ENCODE measurements around the gene YPEL3. TPM values are rescaled to one million over a fixed set of nuclear protein-coding genes. Genes with fewer than 3 reads are reported as not detected.
A peak's percentile ranks its signal among the peaks of the same experiment; 100 is the strongest.
"Not testable (repeated sequence)": the region's sequence is repeated elsewhere in the genome, so short reads cannot be mapped to it uniquely, and the experiment has no call there.

Gene YPEL3
- 18.8 TPM for total RNA-seq

- no peak for FAIRE-seq
- DNase-seq (ENCODE audit: low spot score in 2 of 2), result peak; percentile 99 to 100
These were observed at the start of gene YPEL3 for GRCh38 chr16:30096105-30096861. YPEL3 (minus strand) TSS chr16:30096213; CDS start chr16:30095482, 731 bp downstream.

DNA sequence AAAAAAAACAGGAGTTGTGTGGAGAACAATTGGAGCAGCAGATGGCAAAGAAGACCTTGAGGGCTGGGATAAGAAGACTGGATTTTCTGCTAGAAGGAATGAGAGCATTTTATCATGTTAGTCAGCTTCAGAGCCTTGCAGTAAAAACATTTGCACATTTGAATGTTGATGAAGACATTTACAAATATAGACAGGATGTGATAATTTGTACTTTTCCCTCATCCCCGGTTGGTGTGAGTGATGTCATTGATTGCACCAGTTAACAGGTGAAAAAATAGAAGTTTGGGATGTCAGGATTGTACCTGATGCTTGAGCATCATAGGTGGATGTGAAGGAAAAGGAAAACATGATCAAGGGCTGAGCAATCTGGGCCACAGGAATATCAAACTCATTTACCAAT, 49.6 kb upstream of the YPEL3 start:
- FAIRE-seq (no peak), DNase-seq (ENCODE audit: low spot score in 2 of 2) (no peak)

DNA sequence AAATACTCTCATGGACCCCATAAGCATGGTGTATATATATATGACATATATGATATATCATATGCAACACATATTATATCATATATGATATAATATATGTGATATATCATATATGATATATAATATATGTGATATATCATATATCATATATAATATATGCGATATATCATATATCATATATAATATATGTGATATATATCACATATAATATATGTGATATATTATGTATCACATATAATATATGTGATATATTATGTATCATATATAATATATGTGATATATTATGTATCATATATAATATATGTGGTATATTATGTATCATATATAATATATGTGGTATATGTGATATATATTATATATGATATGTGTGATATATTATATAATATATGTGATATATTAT, 48.9 kb upstream of the YPEL3 start:
- peak; percentile 98 for FAIRE-seq

GRCh38 chr16:30144017-30144416, 48.0 kb upstream of the YPEL3 start:
- FAIRE-seq (no peak), DNase-seq (ENCODE audit: low spot score in 2 of 2) (no peak)

More for the DNA sequence above, 48.9 kb upstream of the YPEL3 start:
- no peak for DNase-seq (ENCODE audit: low spot score in 2 of 2)

DNA sequence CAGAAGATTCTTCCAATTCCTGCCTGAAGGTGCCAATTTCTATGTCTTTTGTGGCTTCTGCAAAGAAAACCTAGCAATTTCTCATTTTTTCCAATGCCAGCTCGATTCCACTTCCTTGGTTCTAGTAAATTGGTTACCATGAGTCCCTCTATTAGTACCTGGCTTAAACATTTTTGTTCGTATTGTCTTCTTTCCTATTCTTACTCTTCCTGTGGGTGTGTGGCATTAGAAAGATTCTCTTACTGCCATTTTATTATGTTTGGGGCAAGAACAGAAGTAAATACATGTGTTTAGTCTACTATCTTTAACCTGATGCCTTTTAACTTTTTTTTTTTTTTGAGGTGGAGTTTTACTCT, 47.3 kb upstream of the YPEL3 start:
- no peak for FAIRE-seq

GRCh38 chr16:30142672-30143346, 46.8 kb upstream of the YPEL3 start:
- FAIRE-seq (no peak), DNase-seq (ENCODE audit: low spot score in 2 of 2) (no peak)

More for the DNA sequence above, 47.3 kb upstream of the YPEL3 start:
- no peak for DNase-seq (ENCODE audit: low spot score in 2 of 2)

DNA sequence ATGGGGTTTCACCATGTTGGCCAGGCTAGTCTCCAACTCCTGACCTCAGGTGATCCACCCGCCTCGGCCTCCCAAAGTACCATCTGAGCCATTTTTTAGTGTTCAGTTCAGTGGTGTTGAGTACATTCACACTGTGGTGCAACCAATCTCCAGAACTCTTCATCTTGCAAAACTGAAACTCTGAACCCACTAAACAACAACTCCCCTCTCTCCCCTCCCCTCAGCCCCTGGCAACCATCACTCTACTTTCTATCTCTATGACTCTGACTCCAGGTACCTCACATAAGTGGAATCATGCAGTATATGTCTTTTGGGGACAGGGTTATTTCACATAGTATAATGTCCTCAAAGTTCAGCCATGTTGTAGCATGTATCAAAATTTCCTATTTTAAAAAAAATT, 45.7 kb upstream of the YPEL3 start:
- no peak for FAIRE-seq
- no peak for DNase-seq (ENCODE audit: low spot score in 2 of 2)

- no peak for FAIRE-seq
These were observed 43.8 kb upstream of the YPEL3 start for GRCh38 chr16:30139583-30140481.

GRCh38 chr16:30137897-30138296, 41.9 kb upstream of the YPEL3 start:
- DNase-seq (ENCODE audit: low spot score in 2 of 2) (no peak), FAIRE-seq (no peak)

More at GRCh38 chr16:30139583-30140481, 43.8 kb upstream of the YPEL3 start:
- DNase-seq (ENCODE audit: low spot score in 2 of 2), result no peak

DNA sequence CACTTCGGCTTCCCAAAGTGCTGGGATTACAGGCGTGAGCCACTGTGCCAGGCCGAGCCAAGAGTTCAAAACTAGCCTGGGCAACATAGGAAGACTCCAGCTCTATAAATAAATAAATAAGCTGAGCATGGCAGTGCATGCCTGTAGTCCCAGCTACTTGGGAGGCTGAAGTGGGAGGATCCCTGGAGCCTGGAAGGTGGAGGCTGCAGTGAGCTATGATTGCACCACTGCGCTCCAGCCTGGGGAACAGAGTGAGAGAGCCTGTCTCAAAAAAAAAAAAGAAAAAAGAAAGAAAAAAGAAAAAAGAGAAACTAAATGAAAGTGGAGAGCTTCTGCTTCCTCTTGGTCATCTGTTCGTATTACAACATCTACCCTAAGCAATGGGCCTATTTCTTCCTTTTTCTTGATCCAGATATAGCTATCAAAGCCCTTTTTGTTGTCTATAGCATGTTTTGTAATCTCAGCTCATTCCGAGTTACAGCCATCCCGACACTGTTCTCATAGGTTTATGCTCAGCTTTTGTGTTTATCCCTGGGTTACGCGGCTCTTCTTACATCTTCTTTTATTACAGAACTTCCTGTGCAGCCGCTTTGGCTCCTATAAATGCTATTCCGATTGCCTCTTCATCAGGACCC, 41.1 kb upstream of the YPEL3 start:
- DNase-seq (ENCODE audit: low spot score in 2 of 2) (no peak), FAIRE-seq (no peak)

DNA sequence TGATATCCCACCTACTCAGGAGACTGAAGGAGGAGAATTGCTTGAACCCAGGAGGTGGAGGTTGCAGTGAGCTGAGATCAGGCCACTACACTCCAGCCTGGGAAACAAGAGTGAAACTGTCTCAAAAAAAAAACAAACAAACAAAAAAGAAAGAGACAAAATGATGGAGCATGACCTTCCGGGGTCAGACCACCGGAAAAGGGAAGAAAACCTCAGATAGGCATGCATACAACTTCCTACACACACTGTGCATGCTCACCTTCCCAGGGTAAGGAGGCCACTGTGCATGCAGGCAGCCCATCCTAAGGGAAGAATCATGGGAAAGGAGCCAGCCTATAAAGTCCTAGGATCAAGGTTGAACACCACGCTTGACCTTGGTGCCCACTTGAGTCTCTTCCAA, 36.6 kb upstream of the YPEL3 start:
- DNase-seq (ENCODE audit: low spot score in 2 of 2) (no peak), FAIRE-seq (no peak)

GRCh38 chr16:30131869-30132475, 36.0 kb upstream of the YPEL3 start:
- DNase-seq (ENCODE audit: low spot score in 2 of 2) (no peak), FAIRE-seq (no peak)

DNA sequence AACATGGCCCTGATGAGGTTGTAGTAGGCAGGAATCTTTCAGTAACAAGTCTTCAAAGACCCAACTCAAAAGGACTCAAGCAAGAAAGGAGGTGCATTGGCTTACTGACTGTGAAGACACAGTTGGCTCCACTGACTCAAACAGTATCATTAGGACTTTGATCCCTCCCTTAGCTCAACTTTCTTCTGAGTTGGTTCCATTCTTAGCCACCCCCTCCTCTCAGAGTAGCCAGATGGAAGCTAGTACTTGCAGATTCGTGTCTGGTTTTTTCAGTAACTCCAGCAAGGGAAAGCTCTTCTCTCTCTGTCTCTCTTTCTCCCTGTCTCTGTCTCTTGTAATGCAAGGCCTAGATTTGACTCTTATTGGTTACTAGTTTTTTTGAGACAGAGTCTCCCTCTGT, 32.0 kb upstream of the YPEL3 start:
- no peak for DNase-seq (ENCODE audit: low spot score in 2 of 2)
- no peak for FAIRE-seq

DNA sequence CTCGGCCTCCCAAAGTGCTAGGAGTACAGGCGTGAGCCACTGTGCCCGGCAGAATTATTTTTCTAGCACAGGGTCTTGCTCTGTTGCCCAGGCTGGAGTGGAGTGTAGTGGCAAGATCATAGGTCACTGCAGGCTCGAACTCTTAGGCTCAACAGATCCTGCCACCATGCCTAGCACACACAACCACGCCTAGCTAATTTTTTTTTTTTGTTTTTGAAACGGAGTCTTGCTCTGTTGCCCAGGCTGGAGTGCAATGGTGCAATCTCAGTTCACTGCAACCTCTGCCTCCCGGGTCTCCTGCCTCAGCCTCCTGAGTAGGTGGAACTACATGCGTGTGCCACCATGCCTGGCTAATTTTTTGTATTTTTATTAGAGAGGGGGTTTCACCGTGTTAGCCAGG, 29.7 kb upstream of the YPEL3 start:
- not testable (repeated sequence) for FAIRE-seq

GRCh38 chr16:30124985-30125379, 29.0 kb upstream of the YPEL3 start:
- FAIRE-seq, result no peak
- no peak for DNase-seq (ENCODE audit: low spot score in 2 of 2)

More for the DNA sequence above, 29.7 kb upstream of the YPEL3 start:
- DNase-seq (ENCODE audit: low spot score in 2 of 2), result not testable (repeated sequence)

- FAIRE-seq (no peak), DNase-seq (ENCODE audit: low spot score in 2 of 2) (peak in 1 of 2 donors; percentile 53)
These were observed 26.7 kb upstream of the YPEL3 start for GRCh38 chr16:30122604-30123160.

DNA sequence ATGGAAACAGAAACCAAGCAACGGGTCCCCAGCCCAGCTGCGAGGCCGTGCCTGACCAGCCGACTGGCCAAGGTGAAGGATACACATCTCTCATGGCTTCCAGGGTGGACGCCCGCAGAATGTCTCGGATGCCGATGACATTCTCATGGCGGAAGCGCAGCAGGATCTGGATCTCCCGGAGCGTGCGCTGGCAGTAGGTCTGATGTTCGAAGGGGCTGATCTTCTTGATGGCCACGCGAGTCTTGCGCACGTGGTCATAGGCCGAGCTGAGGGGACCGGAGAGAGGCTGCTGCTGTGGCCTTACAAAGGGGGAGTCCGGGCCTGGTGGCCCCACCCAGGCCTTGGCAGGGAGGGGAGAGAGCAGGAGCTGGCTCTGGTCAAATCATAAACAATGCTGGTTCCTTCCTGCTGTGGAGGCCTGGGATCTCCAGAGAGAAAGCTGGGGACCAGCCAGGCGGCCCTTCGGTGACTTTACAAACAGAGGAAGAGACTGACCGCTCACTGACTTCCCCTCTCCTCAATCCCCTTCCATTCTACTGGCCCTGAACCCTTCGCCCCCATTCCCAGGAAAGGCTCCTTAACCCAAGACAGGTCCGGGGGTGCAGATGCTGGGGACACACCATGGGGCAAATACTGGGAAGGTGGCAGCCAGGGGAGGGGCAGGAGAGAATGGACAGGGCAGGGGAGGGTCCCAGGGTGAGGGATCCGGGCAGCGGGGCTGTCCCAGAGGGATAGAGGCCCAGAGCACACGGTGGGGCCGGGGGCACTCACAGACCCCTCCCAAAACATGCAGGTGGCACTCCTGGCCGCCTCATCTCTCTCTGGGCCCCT, 25.9 kb upstream of the YPEL3 start:
- FAIRE-seq (no peak), DNase-seq (ENCODE audit: low spot score in 2 of 2) (peak in 1 of 2 donors; percentile 53)

- no peak for FAIRE-seq
- no peak for DNase-seq (ENCODE audit: low spot score in 2 of 2)
These were observed 24.5 kb upstream of the YPEL3 start for GRCh38 chr16:30120340-30121105.

Data from frontal cortex (tissue), 4 donors.